Thoracic aorta (tissue), 2 donors: Measurements from ENCODE around the gene THADA. TPM values are rescaled to one million over a fixed set of nuclear protein-coding genes. Genes with fewer than 3 reads are reported as not detected.

Source experiments
- ATAC-seq: fragments of 150-250 bp; one replicate; pipeline ENCODE4 v1.8.0; 2017; ENCODE audit warnings: low read depth; ENCODE audit not compliant: insufficient number of reproducible peaks, low FRiP score
- DNase-seq: peaks from one replicate; pipeline ENCODE4 v3.0.0-alpha.2; 2020; ENCODE audit warnings: low spot score
- H3K27ac ChIP-seq, 2 donors: fragments of 200-600 bp; sonication (generic); 1 replicate in 1 of 2; 2 replicates in 1 of 2; pipeline ENCODE4 v1.5.1; 2016; ENCODE audit warnings: mild to moderate bottlenecking in 2 of 2, moderate library complexity in 2 of 2
- H3K27me3 ChIP-seq: fragments of 200-600 bp; sonication (generic); replicated peaks from 2 replicates; pipeline ENCODE4 v1.6.0; 2016; ENCODE audit warnings: mild to moderate bottlenecking; ENCODE audit not compliant: insufficient read depth
- H3K36me3 ChIP-seq: fragments of 200-600 bp; sonication (generic); one replicate; pipeline ENCODE4 v1.5.1; 2016
- H3K4me1 ChIP-seq, 2 donors: fragments of 200-600 bp; sonication (generic); 1 replicate in 1 of 2; 2 replicates in 1 of 2; pipeline versions ENCODE4 v1.5.1 to v1.6.0; 2016; ENCODE audit warnings: low read depth in 2 of 2, mild to moderate bottlenecking in 1 of 2; ENCODE audit not compliant: control insufficient read depth in 1 of 2
- H3K4me3 ChIP-seq: fragments of 200-600 bp; sonication (generic); 2 replicates; pipeline ENCODE4 v1.5.1; 2016; ENCODE audit warnings: mild to moderate bottlenecking
- H3K9me3 ChIP-seq: fragments of 200-600 bp; sonication (generic); 2 replicates; pipeline ENCODE4 v1.5.1; 2016
- total RNA-seq, 2 donors: library from RNA; depleted of rRNA; stranded (reverse); fragments of >200 nt; gene quantifications; one replicate each; pipeline versions ENCODE4 v1.1.0 to v1.2.3, GENCODE V29; 2016
- TF ChIP-seq, protein P1 (sequence below): fragments of 200-600 bp; sonication (generic); IDR thresholded peaks from one replicate; pipeline ENCODE4 v1.5.1; 2019; ENCODE audit warnings: antibody characterized with exemption

Gene THADA
- total RNA-seq, 2 donors from 2014 or later, result 33.3 to 46.6 TPM

DNA sequence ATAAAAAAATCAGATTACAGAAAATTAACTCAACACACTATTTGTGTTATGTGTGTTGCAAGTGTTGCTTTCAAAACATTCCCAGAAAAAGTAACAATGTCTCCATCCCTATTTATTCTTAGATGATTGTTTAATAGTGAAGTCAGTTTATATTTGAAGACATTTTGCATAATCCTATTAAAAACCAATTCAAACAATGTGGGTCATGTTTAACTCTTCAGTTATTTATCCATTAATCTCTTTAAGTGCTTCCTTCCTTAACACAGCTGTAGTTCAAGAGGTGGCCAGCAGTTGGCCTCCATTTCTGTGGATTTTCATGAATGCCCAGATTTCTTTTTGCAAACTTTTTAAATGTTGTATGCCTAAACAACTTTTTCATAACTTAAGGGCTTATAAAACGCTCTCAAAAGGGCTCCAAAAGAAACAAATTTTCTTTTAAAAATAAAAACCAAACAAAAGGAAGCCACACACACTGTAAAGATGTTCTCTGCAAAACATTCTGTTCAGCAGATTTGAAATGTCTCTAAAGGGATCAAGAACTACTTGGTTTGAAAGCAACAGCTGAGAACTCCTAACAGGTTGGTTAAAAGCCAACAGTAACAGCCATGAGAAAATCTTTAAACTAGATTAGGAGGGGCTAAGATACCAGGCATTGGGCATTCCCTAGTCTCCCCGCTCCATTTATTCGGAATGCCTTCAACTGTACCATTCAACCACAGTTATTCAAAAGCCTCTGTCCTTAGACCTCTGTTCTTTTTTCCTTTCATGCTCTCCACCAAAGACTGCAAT, 71.5 kb downstream of the THADA start:
- no peaks in the 10 kb centered on the region for H3K9me3 ChIP-seq
- TF ChIP-seq, protein P1, sequence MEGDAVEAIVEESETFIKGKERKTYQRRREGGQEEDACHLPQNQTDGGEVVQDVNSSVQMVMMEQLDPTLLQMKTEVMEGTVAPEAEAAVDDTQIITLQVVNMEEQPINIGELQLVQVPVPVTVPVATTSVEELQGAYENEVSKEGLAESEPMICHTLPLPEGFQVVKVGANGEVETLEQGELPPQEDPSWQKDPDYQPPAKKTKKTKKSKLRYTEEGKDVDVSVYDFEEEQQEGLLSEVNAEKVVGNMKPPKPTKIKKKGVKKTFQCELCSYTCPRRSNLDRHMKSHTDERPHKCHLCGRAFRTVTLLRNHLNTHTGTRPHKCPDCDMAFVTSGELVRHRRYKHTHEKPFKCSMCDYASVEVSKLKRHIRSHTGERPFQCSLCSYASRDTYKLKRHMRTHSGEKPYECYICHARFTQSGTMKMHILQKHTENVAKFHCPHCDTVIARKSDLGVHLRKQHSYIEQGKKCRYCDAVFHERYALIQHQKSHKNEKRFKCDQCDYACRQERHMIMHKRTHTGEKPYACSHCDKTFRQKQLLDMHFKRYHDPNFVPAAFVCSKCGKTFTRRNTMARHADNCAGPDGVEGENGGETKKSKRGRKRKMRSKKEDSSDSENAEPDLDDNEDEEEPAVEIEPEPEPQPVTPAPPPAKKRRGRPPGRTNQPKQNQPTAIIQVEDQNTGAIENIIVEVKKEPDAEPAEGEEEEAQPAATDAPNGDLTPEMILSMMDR, result peak; percentile 42
- H3K36me3 ChIP-seq, result no peaks in the 10 kb centered on the region
- no peaks in the 10 kb centered on the region for H3K27me3 ChIP-seq
- peaks cover 30 to 70% of the 10 kb centered on the region in 2 donors for H3K4me1 ChIP-seq
- no peak for ATAC-seq
- peak overlapping the region; percentile 57 to 89 for H3K27ac ChIP-seq
- no peak overlapping the region for H3K4me3 ChIP-seq
- DNase-seq, result no peak

DNA sequence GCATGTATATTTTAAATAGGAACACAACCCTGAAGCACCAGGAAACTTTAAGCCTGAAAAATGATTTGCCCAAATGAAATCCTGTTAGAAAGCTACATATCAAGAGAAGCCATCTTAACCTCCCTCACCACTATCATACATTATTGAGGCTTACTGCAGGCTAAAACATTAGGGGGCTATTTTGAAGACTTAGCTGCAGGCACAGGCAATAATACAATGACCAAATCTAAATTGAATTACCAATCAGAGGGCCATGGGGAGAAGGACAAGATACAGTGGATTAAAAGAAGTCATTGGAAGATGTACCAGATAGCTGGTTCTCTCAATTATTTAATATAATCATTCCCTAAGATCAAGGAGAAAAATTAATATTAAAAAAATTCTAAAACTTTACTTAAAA, 73.7 kb downstream of the THADA start:
- ATAC-seq, result no peak
- H3K9me3 ChIP-seq, result no peaks in the 10 kb centered on the region
- H3K27me3 ChIP-seq, result no peaks in the 10 kb centered on the region
- peak overlapping the region; percentile 6 to 89 for H3K27ac ChIP-seq
- H3K4me1 ChIP-seq, result peaks cover 52 to 80% of the 10 kb centered on the region in 2 donors
- H3K4me3 ChIP-seq, result no peak overlapping the region
- TF ChIP-seq, protein P1, result no peak
- no peaks in the 10 kb centered on the region for H3K36me3 ChIP-seq
- DNase-seq, result no peak

DNA sequence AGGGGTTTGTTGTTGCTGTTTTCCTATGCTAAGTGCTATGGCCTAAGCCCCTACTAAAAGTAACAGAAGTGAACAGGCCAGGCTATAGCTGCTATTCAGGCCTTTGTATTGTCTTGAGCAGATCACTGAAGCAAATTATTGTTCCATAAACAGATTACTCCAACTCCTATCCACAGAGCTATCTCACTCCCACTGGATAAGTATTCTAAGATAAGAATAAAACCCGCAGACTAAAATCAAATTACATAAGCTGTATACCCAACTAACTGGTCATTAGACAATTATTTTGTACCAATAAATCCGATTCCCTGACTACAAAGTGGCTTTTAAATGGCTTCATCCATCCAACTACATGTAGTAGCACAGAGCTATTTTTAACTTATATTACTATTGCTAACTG, 74.3 kb downstream of the THADA start:
- H3K36me3 ChIP-seq, result no peaks in the 10 kb centered on the region
- H3K27me3 ChIP-seq, result no peaks in the 10 kb centered on the region
- no peaks in the 10 kb centered on the region for H3K9me3 ChIP-seq
- DNase-seq, result no peak
- H3K4me3 ChIP-seq, result no peak overlapping the region
- TF ChIP-seq, protein P1, result no peak
- peak overlapping the region; percentile 87 to 89 for H3K27ac ChIP-seq
- H3K4me1 ChIP-seq, result peaks cover 58 to 83% of the 10 kb centered on the region in 2 donors
- ATAC-seq, result no peak

DNA sequence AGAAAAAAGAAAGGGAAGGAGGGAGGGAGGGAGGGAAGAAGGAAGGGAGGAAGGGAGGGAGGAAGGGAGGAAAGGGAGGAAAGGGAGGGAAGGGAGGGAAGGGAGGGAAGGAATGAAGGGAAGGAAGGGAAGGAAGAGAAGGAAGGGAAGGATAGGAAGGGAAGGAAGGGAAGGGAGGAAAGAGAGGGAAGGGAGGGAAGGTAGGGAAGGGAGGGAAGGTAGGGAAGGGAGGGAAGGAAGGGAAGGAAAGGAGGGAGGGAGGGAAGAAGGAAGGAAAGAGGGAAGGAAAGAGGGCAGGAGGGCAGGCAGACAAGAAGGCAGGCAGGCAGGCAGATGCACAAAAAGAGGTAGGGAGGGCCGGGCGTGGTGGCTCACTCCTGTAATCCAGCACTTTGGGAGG, 74.9 kb downstream of the THADA start:
- TF ChIP-seq, protein P1, result no peak
- no peaks in the 10 kb centered on the region for H3K36me3 ChIP-seq
- H3K27ac ChIP-seq, result peak overlapping the region; percentile 87 to 89
- no peak overlapping the region for H3K4me3 ChIP-seq
- ATAC-seq (no peak), DNase-seq (no peak)
- H3K9me3 ChIP-seq, result no peaks in the 10 kb centered on the region
- peaks cover 56 to 83% of the 10 kb centered on the region in 2 donors for H3K4me1 ChIP-seq
- H3K27me3 ChIP-seq, result no peaks in the 10 kb centered on the region

DNA sequence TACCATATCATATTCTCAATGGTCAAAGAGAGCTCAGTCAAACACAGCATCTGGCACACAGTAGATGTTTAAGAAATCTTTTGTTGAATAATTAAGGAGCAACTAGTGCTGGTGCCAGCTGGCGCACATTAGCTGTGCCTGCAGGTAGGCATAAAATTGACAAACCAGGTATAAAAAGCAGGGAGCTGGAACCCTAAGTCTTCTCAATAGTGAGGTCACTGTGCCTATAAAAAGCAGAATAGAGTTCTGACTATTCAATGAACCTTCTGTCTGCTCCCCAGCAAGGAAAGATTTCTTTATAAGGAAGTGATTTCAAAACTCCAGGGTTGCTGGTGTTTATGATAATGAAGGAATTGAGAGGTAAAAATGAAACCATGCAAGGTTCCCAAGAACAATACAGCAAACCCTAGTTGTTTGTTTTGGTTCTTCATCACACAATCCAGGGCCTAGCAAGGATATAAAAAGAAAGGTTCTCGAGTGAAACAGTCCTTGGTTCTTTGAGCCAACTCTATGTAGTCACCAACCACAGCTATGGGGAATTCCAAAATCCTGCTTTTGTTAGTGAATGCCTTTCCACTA, 76.1 kb downstream of the THADA start:
- Histone ChIP-seq H3K4me1 (peaks cover 54 to 77% of the 10 kb centered on the region in 2 donors), H3K27ac (peak overlapping the region; percentile 87 to 89), H3K27me3 (no peaks in the 10 kb centered on the region), H3K9me3 (no peaks in the 10 kb centered on the region), H3K4me3 (peak overlapping the region; percentile 39), H3K36me3 (no peaks in the 10 kb centered on the region)
- peak; percentile 92 for ATAC-seq
- TF ChIP-seq, protein P1, result no peak
- DNase-seq, result no peak
